Skeletal muscle tissue (tissue), 4 donors: Measurements from ENCODE around the gene CHRNA5. TPM values are rescaled to one million over a fixed set of nuclear protein-coding genes. Genes with fewer than 3 reads are reported as not detected.
A peak's percentile ranks its signal among the peaks of the same experiment; 100 is the strongest.

Experiments
- H3K27ac ChIP-seq: one replicate; pipeline ENCODE4 v1.7.0; 2013; ENCODE audit warnings: mild to moderate bottlenecking, low read depth, low read length, inconsistent platforms
- H3K27me3 ChIP-seq, 3 donors: one replicate each; pipeline ENCODE4 v1.7.0; 2013; ENCODE audit warnings: low read length in 3 of 3; ENCODE audit not compliant: control insufficient read depth in 3 of 3, insufficient read depth in 3 of 3
- H3K36me3 ChIP-seq, 3 donors: one replicate each; pipeline ENCODE4 v1.7.0; 2013; ENCODE audit warnings: low read length in 3 of 3; ENCODE audit not compliant: control insufficient read depth in 3 of 3, insufficient read depth in 3 of 3
- H3K4me1 ChIP-seq, 3 donors: one replicate each; pipeline ENCODE4 v1.7.0; 2013; ENCODE audit warnings: low read length in 3 of 3, mild to moderate bottlenecking in 3 of 3; ENCODE audit not compliant: control insufficient read depth in 3 of 3, insufficient read depth in 3 of 3
- H3K4me3 ChIP-seq, 3 donors: one replicate each; pipeline ENCODE4 v1.7.0; 2013; ENCODE audit warnings: low read length in 3 of 3
- H3K9ac ChIP-seq, 3 donors: one replicate each; pipeline ENCODE4 v1.7.0; 2013; ENCODE audit warnings: low read length in 3 of 3, mild to moderate bottlenecking in 3 of 3, moderate library complexity in 2 of 3, low read depth in 1 of 3
- H3K9me3 ChIP-seq, 3 donors: one replicate each; pipeline ENCODE4 v1.7.0; 2013; ENCODE audit warnings: low read length in 3 of 3; ENCODE audit not compliant: control insufficient read depth in 3 of 3
- total RNA-seq: library from RNA; depleted of rRNA; stranded (reverse); fragments of >200 nt; gene quantifications from one replicate; pipeline ENCODE4 v1.2.3, GENCODE V29; 2014
- donor health status: Osteomylitis.

The CHRNA5 gene
- total RNA-seq, 1 donor from 2014 or later: 0.52 TPM

- Histone ChIP-seq H3K27me3 (peaks cover under 1 to 3% (median 1%) of the 10 kb centered on the region in 3 donors), H3K9me3 (peaks cover 0 to 3% (median 3%) of the 10 kb centered on the region in 3 donors), H3K4me3 (no peak overlapping the region), H3K9ac (no peak overlapping the region), H3K36me3 (no peaks in the 10 kb centered on the region), H3K4me1 (no peaks in the 10 kb centered on the region), H3K27ac (no peak overlapping the region)
Observed at GRCh38 chr15:78634210-78635145, 69.2 kb downstream of the CHRNA5 start.

- no peaks in the 10 kb centered on the region for H3K36me3 ChIP-seq
- H3K9me3 ChIP-seq: peaks cover 0 to 3% (median 3%) of the 10 kb centered on the region in 3 donors
- no peaks in the 10 kb centered on the region for H3K4me1 ChIP-seq
- no peak overlapping the region for H3K27ac ChIP-seq
- H3K27me3 ChIP-seq: peaks cover 0 to 4% (median 3%) of the 10 kb centered on the region in 3 donors
- no peak overlapping the region for H3K9ac ChIP-seq
- H3K4me3 ChIP-seq: no peak overlapping the region
Observed at GRCh38 chr15:78635346-78635745, 70.0 kb downstream of the CHRNA5 start.

- Histone ChIP-seq H3K4me3 (no peak overlapping the region), H3K36me3 (no peaks in the 10 kb centered on the region), H3K9ac (no peak overlapping the region), H3K27me3 (peaks cover 4 to 11% (median 5%) of the 10 kb centered on the region in 3 donors), H3K9me3 (peaks cover 0 to 3% (median 3%) of the 10 kb centered on the region in 3 donors), H3K27ac (no peak overlapping the region), H3K4me1 (peaks cover 0 to 5% (median 2%) of the 10 kb centered on the region in 3 donors)
Observed at GRCh38 chr15:78636378-78636859, 71.1 kb downstream of the CHRNA5 start.

GRCh38 chr15:78637776-78638435, 72.6 kb downstream of the CHRNA5 start:
- H3K9me3 ChIP-seq: peaks cover 0 to 3% (median 3%) of the 10 kb centered on the region in 3 donors
- no peak overlapping the region for H3K9ac ChIP-seq
- H3K4me3 ChIP-seq: no peak overlapping the region
- peaks cover 4 to 12% (median 6%) of the 10 kb centered on the region in 3 donors for H3K27me3 ChIP-seq
- H3K4me1 ChIP-seq: peaks cover 0 to 5% (median 3%) of the 10 kb centered on the region in 3 donors
- no peaks in the 10 kb centered on the region for H3K36me3 ChIP-seq
- H3K27ac ChIP-seq: no peak overlapping the region

GRCh38 chr15:78638658-78639314, 73.5 kb downstream of the CHRNA5 start:
- H3K9ac ChIP-seq: no peak overlapping the region
- H3K36me3 ChIP-seq: no peaks in the 10 kb centered on the region
- peaks cover 4 to 12% (median 6%) of the 10 kb centered on the region in 3 donors for H3K27me3 ChIP-seq

GRCh38 chr15:78640527-78641101, 75.3 kb downstream of the CHRNA5 start:
- peaks cover 3 to 12% (median 3%) of the 10 kb centered on the region in 3 donors for H3K4me1 ChIP-seq
- peak overlapping the region in 1 of 3 donors; percentile 13 for H3K4me3 ChIP-seq
- no peaks in the 10 kb centered on the region for H3K36me3 ChIP-seq
- H3K27me3 ChIP-seq: peaks cover 4 to 12% (median 6%) of the 10 kb centered on the region in 3 donors
- no peak overlapping the region for H3K27ac ChIP-seq
- H3K9ac ChIP-seq: peak overlapping the region in 1 of 3 donors; percentile 16
- H3K9me3 ChIP-seq: no peaks in the 10 kb centered on the region

More at GRCh38 chr15:78638658-78639314, 73.5 kb downstream of the CHRNA5 start:
- Histone ChIP-seq H3K4me3 (no peak overlapping the region), H3K4me1 (peaks cover 0 to 5% (median 3%) of the 10 kb centered on the region in 3 donors), H3K9me3 (no peaks in the 10 kb centered on the region), H3K27ac (no peak overlapping the region)

GRCh38 chr15:78641102-78641748, 75.9 kb downstream of the CHRNA5 start, which contains the start of gene CHRNB4:
Gene CHRNB4, minus strand, starts transcription at chr15:78641210. Its CDS starts 77 bp downstream, at chr15:78641133.
- Histone ChIP-seq H3K9ac (peak within 1 kb of the TSS in 1 of 3 donors; percentile 16), H3K4me1 (peaks cover 3 to 12% (median 3%) of the 10 kb centered on the region in 3 donors), H3K27ac (no peak within 1 kb of the TSS), H3K36me3 (no peaks in the 10 kb centered on the region), H3K27me3 (peaks cover 4 to 12% (median 6%) of the 10 kb centered on the region in 3 donors), H3K9me3 (no peaks in the 10 kb centered on the region), H3K4me3 (peak within 1 kb of the TSS in 1 of 3 donors; percentile 13)

- Histone ChIP-seq H3K4me1 (peaks cover 3 to 12% (median 3%) of the 10 kb centered on the region in 3 donors), H3K9ac (no peak overlapping the region), H3K27me3 (peaks cover 4 to 12% (median 6%) of the 10 kb centered on the region in 3 donors), H3K36me3 (no peaks in the 10 kb centered on the region), H3K9me3 (no peaks in the 10 kb centered on the region), H3K27ac (no peak overlapping the region), H3K4me3 (no peak overlapping the region)
Observed at GRCh38 chr15:78641749-78642275, 76.5 kb downstream of the CHRNA5 start.
